Measurements from ENCODE around the gene CENPVL1. TPM values are rescaled to one million over a fixed set of nuclear protein-coding genes. Genes with fewer than 3 reads are reported as not detected.

CENPVL1 gene
- total and polyA plus RNA-seq, 2 of the 4 experiments (the other 2 are of a cell fraction) = not detected

DNA sequence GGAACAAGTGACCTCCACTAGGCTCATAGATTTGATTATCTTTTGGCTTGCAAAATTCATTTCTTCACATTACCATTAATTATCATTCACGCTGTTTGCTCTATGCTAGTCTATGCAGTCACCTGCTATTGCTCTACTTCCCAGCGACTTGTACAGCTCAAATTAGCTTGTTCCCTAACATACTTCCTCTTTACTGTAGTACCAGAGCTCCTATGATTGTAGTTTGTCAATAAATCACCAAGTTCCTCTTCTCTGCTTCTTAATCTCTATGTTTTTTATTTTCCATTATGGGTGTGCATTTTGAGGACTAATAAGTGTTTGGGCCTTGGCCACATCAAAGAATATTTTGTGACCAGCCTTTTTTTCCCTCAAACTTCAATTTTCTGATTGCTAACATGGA, 26.8 kb downstream of the CENPVL1 start:
- Histone ChIP-seq H2BK5ac (ENCODE audit: low read depth, low read length, poor library complexity, severe bottlenecking) (no peak overlapping the region), H3K9me1 (ENCODE audit: insufficient read depth, low read length) (no peaks in the 10 kb centered on the region), H2BK15ac (ENCODE audit: low read depth, low read length) (no peak overlapping the region), H3K9ac (ENCODE audit: low read depth, low read length) (no peak overlapping the region), H4K5ac (ENCODE audit: low read depth, low read length) (no peak overlapping the region), H4K91ac (ENCODE audit: insufficient read depth, low read depth, low read length) (no peak overlapping the region), H2BK20ac (ENCODE audit: low read depth, low read length) (no peak overlapping the region), H3K14ac (replicated peaks; ENCODE audit: low read depth, low read length) (no peak overlapping the region), H3K4me1 (ENCODE audit: control insufficient read depth, insufficient read depth, low read length) (no peaks in the 10 kb centered on the region), H3K27ac (ENCODE audit: insufficient read depth, low read length) (no peak overlapping the region), H3K18ac (ENCODE audit: low read depth, low read length) (no peak overlapping the region), H3K56ac (ENCODE audit: extremely low read depth, insufficient read depth, low read length) (no peak overlapping the region), H4K8ac (ENCODE audit: low read depth in 2 of 2, low read length in 2 of 2) (no peak overlapping the region), H3K4me2 (ENCODE audit: low read depth, low read length) (no peak overlapping the region), H3K4me3 (ENCODE audit: insufficient read depth, low read depth, low read length) (no peak overlapping the region), H3K36me3 (ENCODE audit: control insufficient read depth, insufficient read depth, low read length) (no peaks in the 10 kb centered on the region), H2AFZ (replicated peaks; ENCODE audit: low read length, poor library complexity) (no peak overlapping the region), H2BK120ac (ENCODE audit: low read depth, low read length) (no peak overlapping the region), H4K20me1 (ENCODE audit: insufficient read depth, low read length) (no peaks in the 10 kb centered on the region; the same call in 1 of the 2 replicates), H3K23ac (ENCODE audit: low read depth, low read length) (no peak overlapping the region), H3K27me3 (ENCODE audit: control insufficient read depth, insufficient read depth, low read length) (peaks cover 12% of the 10 kb centered on the region), H2AK5ac (ENCODE audit: low read depth, low read length) (no peak overlapping the region), H3K79me1 (ENCODE audit: low read depth in 1 of 2, low read length in 2 of 2) (no peaks in the 10 kb centered on the region), H3K9me3 (ENCODE audit: control insufficient read depth, insufficient read depth, low read length) (no peaks in the 10 kb centered on the region), H3K4ac (ENCODE audit: low read depth, low read length) (no peak overlapping the region), H2AK9ac (replicated peaks; ENCODE audit: low read depth, low read length, poor library complexity) (no peak overlapping the region)
- TF ChIP-seq RFX5 (IDR thresholded peaks at IDR 0.05; ENCODE audit: low read depth, low read length) (no peak), CEBPB (IDR thresholded peaks at IDR 0.05; ENCODE audit: low read depth, low read length) (no peak), SMC3 (IDR thresholded peaks at IDR 0.05; ENCODE audit: low read depth, low read length) (no peak), MAZ (IDR thresholded peaks at IDR 0.05; ENCODE audit: borderline replicate concordance, low read depth, low read length) (no peak)
- TF ChIP-seq, protein P1, sequence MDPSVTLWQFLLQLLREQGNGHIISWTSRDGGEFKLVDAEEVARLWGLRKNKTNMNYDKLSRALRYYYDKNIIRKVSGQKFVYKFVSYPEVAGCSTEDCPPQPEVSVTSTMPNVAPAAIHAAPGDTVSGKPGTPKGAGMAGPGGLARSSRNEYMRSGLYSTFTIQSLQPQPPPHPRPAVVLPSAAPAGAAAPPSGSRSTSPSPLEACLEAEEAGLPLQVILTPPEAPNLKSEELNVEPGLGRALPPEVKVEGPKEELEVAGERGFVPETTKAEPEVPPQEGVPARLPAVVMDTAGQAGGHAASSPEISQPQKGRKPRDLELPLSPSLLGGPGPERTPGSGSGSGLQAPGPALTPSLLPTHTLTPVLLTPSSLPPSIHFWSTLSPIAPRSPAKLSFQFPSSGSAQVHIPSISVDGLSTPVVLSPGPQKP (IDR thresholded peaks at IDR 0.05; ENCODE audit: borderline replicate concordance, low read depth, low read length) = no peak
- TF ChIP-seq, protein P2, sequence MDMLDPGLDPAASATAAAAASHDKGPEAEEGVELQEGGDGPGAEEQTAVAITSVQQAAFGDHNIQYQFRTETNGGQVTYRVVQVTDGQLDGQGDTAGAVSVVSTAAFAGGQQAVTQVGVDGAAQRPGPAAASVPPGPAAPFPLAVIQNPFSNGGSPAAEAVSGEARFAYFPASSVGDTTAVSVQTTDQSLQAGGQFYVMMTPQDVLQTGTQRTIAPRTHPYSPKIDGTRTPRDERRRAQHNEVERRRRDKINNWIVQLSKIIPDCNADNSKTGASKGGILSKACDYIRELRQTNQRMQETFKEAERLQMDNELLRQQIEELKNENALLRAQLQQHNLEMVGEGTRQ (IDR thresholded peaks at IDR 0.05; ENCODE audit: low read depth, low read length) = no peak
- DNase-seq (no peak), ATAC-seq (ENCODE audit: low read depth) (no peak)
- in situ Hi-C loops (cut with MboI; ENCODE audit: low sequenced_read_pairs) (no loop called here), intact Hi-C loops (cut with micrococcal nuclease) (no loop called here), dilution Hi-C loops (cut with HindIII; ENCODE audit: low sequenced_read_pairs, unreplicated experiment) (no loop called here)
- no TSS peak for BruUV-seq (replicated peaks)
- ChIA-PET POLR2A (ENCODE audit: unreplicated experiment) (no interaction called here), CTCF (no interaction called here)
- no CpG with 5 or more reads among the region's 2 CpGs for WGBS, 2 experiments (ENCODE audit: extremely low coverage in 2 of 2, insufficient read length in 1 of 2)
